K562 (cell line): ENCODE results near the gene TPR. TPM values are rescaled to one million over a fixed set of nuclear protein-coding genes. Genes with fewer than 3 reads are reported as not detected.
A peak's percentile ranks its signal among the peaks of the same experiment; 100 is the strongest.

Experiments used
- ARID3B ChIP-seq: fragments of 250-450 bp; sonication (Bioruptor Pico); IDR thresholded peaks from 2 replicates; pipeline ENCODE4 v1.4.0; 2020; ENCODE audit warnings: borderline replicate concordance
- GATAD2A ChIP-seq: fragments of 450-650 bp; IDR thresholded peaks from 2 replicates; pipeline ENCODE4 v1.6.1; 2017
- HDAC1 ChIP-seq, 2 experiments: fragments of 450-650 bp; IDR thresholded peaks; 2 replicates each; pipeline ENCODE4 v1.6.1; 2016 to 2017; ENCODE audit warnings: inconsistent platforms in 1 of 2, mild to moderate bottlenecking in 1 of 2, moderate library complexity in 1 of 2
- HES1 ChIP-seq: fragments of 450-650 bp; IDR thresholded peaks from 2 replicates; pipeline ENCODE4 v1.6.1; 2016; ENCODE audit warnings: low read depth, mild to moderate bottlenecking, moderate library complexity
- HNRNPK ChIP-seq: fragments of 200-400 bp; formaldehyde crosslinking; IDR thresholded peaks from one replicate; pipeline ENCODE4 v1.6.1; 2018; ENCODE audit warnings: mild to moderate bottlenecking, low read depth, low read length; ENCODE audit not compliant: poor library complexity, severe bottlenecking
- HNRNPL ChIP-seq: fragments of 200-400 bp; formaldehyde crosslinking; IDR thresholded peaks from 2 replicates; pipeline ENCODE4 v1.6.1; 2017; ENCODE audit warnings: low read depth, mild to moderate bottlenecking, low read length
- JUND ChIP-seq, 2 experiments: IDR thresholded peaks; 2 replicates in 1 of 2; 3 replicates in 1 of 2; pipeline ENCODE4 v1.6.1; 2011; ENCODE audit warnings: borderline replicate concordance in 2 of 2, low read depth in 2 of 2, low read length in 2 of 2, improper control_type of control experiment in 1 of 2, missing biosample characterization in 1 of 2, missing genetic modification characterization in 1 of 2, missing genetic modification reagents in 1 of 2
- MBD2 ChIP-seq: sonication (generic); IDR thresholded peaks from 2 replicates; pipeline ENCODE4 v1.6.1; 2016; ENCODE audit warnings: low read depth, borderline replicate concordance
- MCM5 ChIP-seq: fragments of 450-650 bp; IDR thresholded peaks from 2 replicates; pipeline ENCODE4 v1.6.1; 2016; ENCODE audit warnings: low read depth
- MED1 ChIP-seq: sonication (generic); formaldehyde crosslinking; IDR thresholded peaks from 2 replicates; pipeline ENCODE4 v1.8.1; 2023; ENCODE audit warnings: missing genetic modification reagents, borderline replicate concordance
- MEF2D ChIP-seq: conservative IDR thresholded peaks from 2 replicates; pipeline ENCODE4 v1.6.1; 2016; ENCODE audit warnings: low read depth, missing genetic modification characterization, missing compliant biosample characterization
- MTF1 ChIP-seq: fragments of 250-450 bp; sonication (Bioruptor Pico); IDR thresholded peaks from 2 replicates; pipeline ENCODE4 v1.9.0; 2021; ENCODE audit warnings: moderate library complexity, mild to moderate bottlenecking, inconsistent platforms, borderline replicate concordance
- NFE2L1 ChIP-seq: fragments of 450-650 bp; IDR thresholded peaks from 2 replicates; pipeline ENCODE4 v1.6.1; 2016; ENCODE audit warnings: missing genetic modification characterization, low read depth, mild to moderate bottlenecking, missing compliant biosample characterization, moderate library complexity, borderline replicate concordance
- RBM14 ChIP-seq: fragments of 200-400 bp; formaldehyde crosslinking; IDR thresholded peaks from 2 replicates; pipeline ENCODE4 v1.6.1; 2018; ENCODE audit warnings: low read depth, mild to moderate bottlenecking, low read length, moderate library complexity, borderline replicate concordance; ENCODE audit not compliant: insufficient read depth
- RBM25 ChIP-seq: fragments of 200-400 bp; formaldehyde crosslinking; IDR thresholded peaks from 2 replicates; pipeline ENCODE4 v1.6.1; 2018; ENCODE audit warnings: low read length, low read depth, moderate library complexity; ENCODE audit not compliant: severe bottlenecking
- SIN3B ChIP-seq: fragments of 450-650 bp; IDR thresholded peaks from 2 replicates; pipeline ENCODE4 v1.6.1; 2017; ENCODE audit warnings: low read depth, mild to moderate bottlenecking, moderate library complexity
- SMARCA4 ChIP-seq: fragments of 450-650 bp; IDR thresholded peaks from 2 replicates; pipeline ENCODE4 v1.6.1; 2016
- SP2 ChIP-seq: IDR thresholded peaks from 2 replicates; pipeline ENCODE4 v1.6.1; 2011; ENCODE audit warnings: mild to moderate bottlenecking, low read depth, low read length, moderate library complexity; ENCODE audit not compliant: poor library complexity, severe bottlenecking; ENCODE audit errors: extremely low read depth
- ZBED1 ChIP-seq: IDR thresholded peaks from 2 replicates; pipeline ENCODE4 v1.6.1; 2014
- ZNF75A ChIP-seq: fragments of 450-650 bp; formaldehyde crosslinking; IDR thresholded peaks from 2 replicates; pipeline ENCODE4 v1.4.0; 2020; ENCODE audit warnings: mild to moderate bottlenecking
- polyA plus RNA-seq, 8 experiments: library from polyadenylated mRNA; depleted of rRNA in 4 of 8; stranded (reverse) in 5 of 8; unstranded in 3 of 8; fragments of >200 nt; fragmentation: Nextera tagmentation in 2 of 8; fragmentation: Illumina TruSeq in 1 of 8; extraction: Ambion mirVana in 2 of 8; extraction: Trizol in 1 of 8; gene quantifications; 2 replicates each; pipeline versions ENCODE4 v1.2.1 to v1.2.3, GENCODE V29; 2011 to 2014; ENCODE audit warnings: inconsistent platforms in 1 of 8, missing spikeins in 1 of 8
- total RNA-seq, 7 experiments: library from RNA; depleted of rRNA in 6 of 7; stranded (reverse); fragments of >200 nt in 6 of 7; fragmentation: Illumina TruSeq in 2 of 7; extraction: Trizol in 2 of 7; gene quantifications; 2 replicates each; pipeline versions ENCODE4 v1.2.1 to v1.2.3, GENCODE V29; 2011 to 2021; ENCODE audit warnings: low replicate concordance in 1 of 7
- TF ChIP-seq, protein P1 (sequence below): fragments of 450-650 bp; IDR thresholded peaks from 2 replicates; pipeline ENCODE4 v1.6.1; 2016; ENCODE audit warnings: mild to moderate bottlenecking

The TPR gene
- total and polyA plus RNA-seq, 9 of the 15 experiments (the other 6 are each of a cell fraction or from before 2014, with no cell fraction given), result 48.5 to 167 (median 138) TPM

GRCh38 chr1:186374303-186375151 lies 526 bp downstream of the TPR start (continued):
- TF ChIP-seq HES1 (no peak), SMARCA4 (no peak), GATAD2A (peak; percentile 72; the same call in 1 of the 2 replicates), MCM5 (no peak), SIN3B (peak; percentile 43; the same call in 1 of the 2 replicates), RBM25 (peak; percentile 58), ARID3B (CRISPR knock-in tag) (peak; percentile 83; the same call in 1 of the 2 replicates), MED1 (CRISPR knock-in tag) (no peak), MEF2D (tag) (no peak), RBM14 (no peak), HNRNPK (no peak), HDAC1 (IDR thresholded peaks at IDR 0.05) (peak in 1 of 2 experiments; percentile 25; a peak in 1 of 4 replicates), SP2 (no peak), MTF1 (CRISPR knock-in tag) (no peak), NFE2L1 (tag) (0 out of 2 replicates have a peak, but pooled peaks have one; percentile 6), MBD2 (0 out of 2 replicates have a peak, but pooled peaks have one; percentile 20), ZBED1 (no peak), HNRNPL (no peak), JUND (IDR thresholded peaks at IDR 0.05; ENCODE audit: borderline replicate concordance, low read depth, low read length) (no peak), JUND (tag; IDR thresholded peaks at IDR 0.05; ENCODE audit: borderline replicate concordance, low read depth, low read length) (no peak), ZNF75A (CRISPR knock-in tag) (0 out of 2 replicates have a peak, but pooled peaks have one; percentile 58)
- TF ChIP-seq, protein P1, sequence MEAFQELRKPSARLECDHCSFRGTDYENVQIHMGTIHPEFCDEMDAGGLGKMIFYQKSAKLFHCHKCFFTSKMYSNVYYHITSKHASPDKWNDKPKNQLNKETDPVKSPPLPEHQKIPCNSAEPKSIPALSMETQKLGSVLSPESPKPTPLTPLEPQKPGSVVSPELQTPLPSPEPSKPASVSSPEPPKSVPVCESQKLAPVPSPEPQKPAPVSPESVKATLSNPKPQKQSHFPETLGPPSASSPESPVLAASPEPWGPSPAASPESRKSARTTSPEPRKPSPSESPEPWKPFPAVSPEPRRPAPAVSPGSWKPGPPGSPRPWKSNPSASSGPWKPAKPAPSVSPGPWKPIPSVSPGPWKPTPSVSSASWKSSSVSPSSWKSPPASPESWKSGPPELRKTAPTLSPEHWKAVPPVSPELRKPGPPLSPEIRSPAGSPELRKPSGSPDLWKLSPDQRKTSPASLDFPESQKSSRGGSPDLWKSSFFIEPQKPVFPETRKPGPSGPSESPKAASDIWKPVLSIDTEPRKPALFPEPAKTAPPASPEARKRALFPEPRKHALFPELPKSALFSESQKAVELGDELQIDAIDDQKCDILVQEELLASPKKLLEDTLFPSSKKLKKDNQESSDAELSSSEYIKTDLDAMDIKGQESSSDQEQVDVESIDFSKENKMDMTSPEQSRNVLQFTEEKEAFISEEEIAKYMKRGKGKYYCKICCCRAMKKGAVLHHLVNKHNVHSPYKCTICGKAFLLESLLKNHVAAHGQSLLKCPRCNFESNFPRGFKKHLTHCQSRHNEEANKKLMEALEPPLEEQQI, result no peak
